GM10266 (cell line): ENCODE data around the gene RASSF3.

ENCODE experiments used
- DNase-seq: peaks from one replicate; pipeline ENCODE4 v3.0.0; 2012; ENCODE audit errors: extremely low spot score
- TF ChIP-seq, protein P1 (sequence below): IDR thresholded peaks from 2 replicates; pipeline ENCODE4 v1.5.1; 2012; ENCODE audit warnings: mild to moderate bottlenecking, low read depth; ENCODE audit not compliant: control insufficient read depth, insufficient read depth; ENCODE audit errors: missing control alignments

Gene RASSF3

DNA sequence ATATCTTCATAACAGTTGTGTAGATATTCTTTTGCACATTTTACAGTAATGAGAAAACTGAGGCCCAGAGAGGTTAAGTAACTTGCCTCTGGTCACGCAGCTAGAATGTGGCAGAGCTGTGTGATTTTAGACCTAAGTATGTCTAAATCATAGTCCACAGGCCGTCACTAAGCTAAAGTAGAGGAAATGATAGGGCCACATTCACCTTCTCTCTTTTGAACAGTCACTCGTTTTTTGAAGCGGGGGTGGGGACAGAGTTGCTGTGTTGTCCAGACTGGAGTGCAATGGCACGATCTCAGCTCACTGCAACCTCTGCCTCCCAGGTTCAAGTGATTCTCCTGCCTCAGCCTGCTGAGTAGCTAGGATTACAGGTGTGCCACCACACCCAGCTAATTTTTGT lies 68.5 kb downstream of the RASSF3 start:
- TF ChIP-seq, protein P1, sequence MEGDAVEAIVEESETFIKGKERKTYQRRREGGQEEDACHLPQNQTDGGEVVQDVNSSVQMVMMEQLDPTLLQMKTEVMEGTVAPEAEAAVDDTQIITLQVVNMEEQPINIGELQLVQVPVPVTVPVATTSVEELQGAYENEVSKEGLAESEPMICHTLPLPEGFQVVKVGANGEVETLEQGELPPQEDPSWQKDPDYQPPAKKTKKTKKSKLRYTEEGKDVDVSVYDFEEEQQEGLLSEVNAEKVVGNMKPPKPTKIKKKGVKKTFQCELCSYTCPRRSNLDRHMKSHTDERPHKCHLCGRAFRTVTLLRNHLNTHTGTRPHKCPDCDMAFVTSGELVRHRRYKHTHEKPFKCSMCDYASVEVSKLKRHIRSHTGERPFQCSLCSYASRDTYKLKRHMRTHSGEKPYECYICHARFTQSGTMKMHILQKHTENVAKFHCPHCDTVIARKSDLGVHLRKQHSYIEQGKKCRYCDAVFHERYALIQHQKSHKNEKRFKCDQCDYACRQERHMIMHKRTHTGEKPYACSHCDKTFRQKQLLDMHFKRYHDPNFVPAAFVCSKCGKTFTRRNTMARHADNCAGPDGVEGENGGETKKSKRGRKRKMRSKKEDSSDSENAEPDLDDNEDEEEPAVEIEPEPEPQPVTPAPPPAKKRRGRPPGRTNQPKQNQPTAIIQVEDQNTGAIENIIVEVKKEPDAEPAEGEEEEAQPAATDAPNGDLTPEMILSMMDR: no peak
- DNase-seq: no peak

DNA sequence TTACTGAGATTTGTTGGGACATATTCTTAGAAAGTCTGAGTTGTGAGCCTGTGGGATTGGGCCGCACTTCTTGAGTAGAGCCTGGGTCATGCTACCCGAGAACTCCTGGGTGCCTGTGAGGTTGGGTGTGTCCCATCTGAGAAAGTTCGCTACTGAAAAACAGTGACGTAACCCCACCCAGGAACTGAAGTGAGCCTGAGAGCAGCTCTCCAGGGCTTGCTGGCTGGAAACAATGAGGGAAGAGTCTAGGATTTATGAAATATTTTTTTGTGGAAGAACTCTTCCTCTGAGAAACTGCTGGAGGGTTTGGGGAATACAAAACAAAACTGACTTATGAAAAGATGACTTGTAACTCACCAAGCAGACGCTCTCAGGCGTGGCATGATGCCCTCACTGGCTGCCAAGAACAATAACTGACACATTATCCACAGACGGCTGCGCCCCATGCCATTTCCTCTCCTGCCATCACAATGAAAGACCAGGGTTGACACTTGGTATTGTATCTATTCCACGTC lies 69.2 kb downstream of the RASSF3 start:
- no peak for DNase-seq
- TF ChIP-seq, protein P1: no peak

GRCh38 chr12:64680235-64680634 lies 69.9 kb downstream of the RASSF3 start:
- no peak for DNase-seq
- TF ChIP-seq, protein P1: no peak

DNA sequence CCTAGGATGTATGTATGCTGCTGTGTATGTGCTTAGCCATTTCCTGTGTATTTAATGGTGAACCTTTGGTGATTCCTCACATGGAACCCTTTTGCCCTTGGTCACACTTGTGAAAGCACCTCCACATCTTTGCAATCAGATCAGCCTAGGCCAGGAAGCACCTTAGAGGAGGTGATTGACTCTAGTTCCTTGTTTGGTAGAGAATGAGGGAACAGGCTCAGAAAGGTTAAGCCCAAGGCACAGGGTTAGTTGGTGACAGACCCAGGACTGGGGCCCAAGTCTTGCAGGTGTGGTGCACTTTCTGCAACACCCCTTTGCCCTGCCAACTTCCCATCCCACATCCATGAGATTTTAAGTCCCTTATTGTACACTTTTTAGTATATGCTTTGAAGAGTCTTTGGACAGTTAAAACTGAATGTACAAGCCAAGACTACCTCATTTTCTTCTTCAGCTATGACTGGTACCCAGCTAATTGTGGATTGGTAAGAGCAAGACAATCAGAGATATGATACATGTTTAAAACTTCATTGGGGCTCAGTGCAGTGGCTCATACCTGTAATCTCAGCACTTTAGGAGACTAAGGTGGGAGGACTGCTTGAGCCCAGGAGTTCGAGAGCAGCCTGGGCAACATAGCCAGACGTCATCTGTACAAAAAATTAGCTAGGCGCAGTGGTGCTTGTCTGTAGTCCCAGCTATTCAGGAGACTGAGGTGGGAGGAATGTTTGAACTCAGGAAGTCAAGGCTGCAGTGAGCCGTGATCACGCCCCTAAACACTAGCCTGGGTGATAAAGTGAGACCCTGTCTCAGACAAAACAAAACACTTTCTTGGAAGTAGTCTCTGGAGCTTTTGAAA lies 71.1 kb downstream of the RASSF3 start:
- DNase-seq: no peak
- TF ChIP-seq, protein P1: no peak

- TF ChIP-seq, protein P1: no peak
Observed at GRCh38 chr12:64682572-64683277, 72.4 kb downstream of the RASSF3 start.

DNA sequence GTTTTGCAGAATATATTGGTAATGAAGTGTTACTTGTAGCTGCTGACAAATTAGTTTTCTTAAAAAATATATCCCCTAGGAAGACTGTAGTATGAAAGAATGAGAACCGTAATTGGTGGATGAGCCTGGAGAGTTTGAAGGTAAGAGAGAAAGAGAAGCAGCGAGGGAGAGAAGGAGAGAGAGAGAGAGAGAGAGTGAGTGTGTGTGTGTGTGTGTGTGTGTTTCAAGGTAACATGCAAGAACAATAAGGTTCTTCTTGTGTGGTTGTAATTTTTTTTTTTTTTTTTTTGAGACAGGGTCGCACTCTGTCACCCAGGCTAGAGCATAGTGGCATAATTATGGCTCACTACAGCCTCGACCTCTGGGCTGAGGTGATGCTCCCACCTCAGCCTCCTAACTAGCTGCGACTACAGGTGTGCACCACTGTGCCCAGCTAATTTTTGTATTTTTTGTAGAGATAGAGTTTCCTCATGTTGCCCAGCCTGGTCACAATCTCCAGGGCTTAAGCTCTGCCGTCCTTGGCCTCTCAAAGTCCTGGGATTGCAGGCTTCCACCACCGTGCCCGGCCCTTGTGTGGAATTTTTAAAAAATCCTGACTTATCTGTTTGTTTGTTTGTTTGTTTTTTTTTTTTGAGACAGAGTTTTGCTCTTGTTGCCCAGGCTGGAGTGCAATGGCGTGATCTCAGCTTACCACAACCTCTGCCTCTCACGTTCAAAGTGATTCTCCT lies 73.7 kb downstream of the RASSF3 start:
- DNase-seq: no peak
- TF ChIP-seq, protein P1: no peak

More at GRCh38 chr12:64682572-64683277, 72.4 kb downstream of the RASSF3 start:
- no peak for DNase-seq
